ENCODE results near the gene RBP4. TPM values are rescaled to one million over a fixed set of nuclear protein-coding genes. Genes with fewer than 3 reads are reported as not detected.

The RBP4 gene
- polyA plus RNA-seq, 3 donors: 0.25 to 0.64 TPM; not detected in 1

DNA sequence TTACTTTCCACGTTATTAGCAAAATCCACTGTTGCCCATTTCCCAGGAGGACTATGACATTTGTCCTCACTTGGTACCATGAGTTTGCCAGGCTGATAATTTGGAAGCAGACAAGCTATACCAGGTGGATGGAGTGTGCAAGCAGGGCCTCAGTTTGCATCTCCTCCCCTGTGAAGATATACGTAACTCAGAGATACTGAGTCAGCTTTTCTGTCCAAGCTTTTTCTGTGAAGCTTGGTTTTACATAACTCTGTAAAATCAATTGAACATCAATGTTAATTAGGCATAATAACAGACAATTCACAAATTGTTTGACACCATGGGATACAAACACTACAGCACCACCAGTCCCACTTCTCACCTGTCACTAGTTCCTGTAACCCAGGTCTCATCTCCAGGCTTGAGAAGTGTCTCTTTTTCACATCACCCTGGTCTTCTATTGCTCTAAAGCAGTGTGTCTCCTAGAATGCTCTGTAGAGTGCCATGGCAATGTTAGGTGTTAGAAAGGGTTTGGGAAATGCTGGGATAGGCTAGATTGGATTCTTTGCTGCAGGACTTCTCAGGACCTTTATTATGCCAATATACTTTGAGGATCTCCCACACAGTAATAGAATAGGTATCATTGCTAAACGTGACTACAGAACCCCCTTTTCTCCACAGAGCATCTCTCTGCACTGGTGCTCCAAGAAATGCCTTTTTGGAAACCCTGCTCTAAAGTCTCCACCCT, 20.9 kb downstream of the RBP4 start:
- no peak overlapping the region for H3K27ac ChIP-seq (ENCODE audit: low read depth in 1 of 2, low read length in 2 of 2)
- peaks cover 0 to 4% (median 3%) of the 10 kb centered on the region in 3 donors for H3K27me3 Mint-ChIP-seq (ENCODE audit: low read depth in 3 of 3)
- H3K9me3 Mint-ChIP-seq: peaks cover 2 to 12% (median 5%) of the 10 kb centered on the region in 7 donors
- no peaks in the 10 kb centered on the region for H3K4me1 Mint-ChIP-seq
- H3K4me3 Mint-ChIP-seq: no peak overlapping the region
- DNase-seq: no peak
- no peaks in the 10 kb centered on the region for H3K36me3 ChIP-seq (replicated peaks in 1 of 2; ENCODE audit: control insufficient read depth in 1 of 2, insufficient read depth in 2 of 2, low read length in 2 of 2)
- peaks cover 0 to 4% of the 10 kb centered on the region in 2 donors for H3K9me3 ChIP-seq (replicated peaks in 1 of 2; ENCODE audit: control insufficient read depth in 1 of 2, insufficient read depth in 1 of 2, low read length in 2 of 2)
- H3K4me3 ChIP-seq (replicated peaks in 1 of 3; ENCODE audit: low read depth in 2 of 3, low read length in 3 of 3): no peak overlapping the region
- no peak overlapping the region for H3K4me2 ChIP-seq (replicated peaks; ENCODE audit: extremely low read depth, low read length, poor library complexity, severe bottlenecking)
- no peak overlapping the region for H2AFZ ChIP-seq (ENCODE audit: insufficient read depth, low read depth, low read length, poor library complexity, severe bottlenecking)
- TF ChIP-seq CTCF (IDR thresholded peaks at IDR 0.05): no peak
- peaks cover 10 to 29% of the 10 kb centered on the region in 2 donors for H3K36me3 Mint-ChIP-seq
- WGBS (ENCODE audit: insufficient coverage): 100% methylated on average over 1 of the region's 3 CpGs
- H3K27me3 ChIP-seq (ENCODE audit: control insufficient read depth in 2 of 2, insufficient read depth in 2 of 2, low read length in 2 of 2): no peaks in the 10 kb centered on the region
- H3K4me1 ChIP-seq (ENCODE audit: control insufficient read depth in 1 of 2, insufficient read depth in 2 of 2, low read length in 2 of 2): no peaks in the 10 kb centered on the region
- intact Hi-C loops (cut with micrococcal nuclease): no loop called here
- no peaks in the 10 kb centered on the region for H4K20me1 ChIP-seq (ENCODE audit: insufficient read depth, low read length)
- H3K9ac ChIP-seq (ENCODE audit: insufficient read depth, low read length, poor library complexity, severe bottlenecking): no peak overlapping the region
- H3K79me2 ChIP-seq (ENCODE audit: insufficient read depth, low read length): no peaks in the 10 kb centered on the region
- H3K27ac Mint-ChIP-seq: no peak overlapping the region

GRCh38 chr10:93579089-93579488, 21.9 kb downstream of the RBP4 start:
- Mint-ChIP-seq H3K9me3 (peaks cover 2 to 12% (median 5%) of the 10 kb centered on the region in 7 donors), H3K27ac (peak overlapping the region in 1 of 7 donors; percentile 13), H3K4me1 (peaks cover under 1% of the 10 kb centered on the region), H3K4me3 (no peak overlapping the region), H3K36me3 (peaks cover 10 to 29% of the 10 kb centered on the region in 2 donors), H3K27me3 (ENCODE audit: low read depth in 3 of 3) (peaks cover 0 to 7% (median 3%) of the 10 kb centered on the region in 3 donors)
- Histone ChIP-seq H2AFZ (ENCODE audit: insufficient read depth, low read depth, low read length, poor library complexity, severe bottlenecking) (no peak overlapping the region), H3K4me3 (replicated peaks in 1 of 3; ENCODE audit: low read depth in 2 of 3, low read length in 3 of 3) (no peak overlapping the region), H3K36me3 (replicated peaks in 1 of 2; ENCODE audit: control insufficient read depth in 1 of 2, insufficient read depth in 2 of 2, low read length in 2 of 2) (no peaks in the 10 kb centered on the region), H3K27ac (ENCODE audit: low read depth in 1 of 2, low read length in 2 of 2) (no peak overlapping the region), H3K4me2 (replicated peaks; ENCODE audit: extremely low read depth, low read length, poor library complexity, severe bottlenecking) (no peak overlapping the region), H3K79me2 (ENCODE audit: insufficient read depth, low read length) (no peaks in the 10 kb centered on the region), H3K9ac (ENCODE audit: insufficient read depth, low read length, poor library complexity, severe bottlenecking) (no peak overlapping the region), H3K9me3 (replicated peaks in 1 of 2; ENCODE audit: control insufficient read depth in 1 of 2, insufficient read depth in 1 of 2, low read length in 2 of 2) (peaks cover 0 to 4% of the 10 kb centered on the region in 2 donors), H4K20me1 (ENCODE audit: insufficient read depth, low read length) (no peaks in the 10 kb centered on the region), H3K27me3 (ENCODE audit: control insufficient read depth in 2 of 2, insufficient read depth in 2 of 2, low read length in 2 of 2) (no peaks in the 10 kb centered on the region), H3K4me1 (ENCODE audit: control insufficient read depth in 1 of 2, insufficient read depth in 2 of 2, low read length in 2 of 2) (peaks cover under 1 to 6% of the 10 kb centered on the region in 2 donors)
- WGBS (ENCODE audit: insufficient coverage): 99% methylated on average over 5 of the region's 7 CpGs
- no peak for DNase-seq
- no peak for TF ChIP-seq CTCF (IDR thresholded peaks at IDR 0.05)
- intact Hi-C loops (cut with micrococcal nuclease): no loop called here
